ENCODE data around the gene ELP2. TPM values are rescaled to one million over a fixed set of nuclear protein-coding genes. Genes with fewer than 3 reads are reported as not detected.

Gene ELP2
- total and polyA plus RNA-seq, 9 of the 15 experiments (the other 6 are each of a cell fraction or from before 2014, with no cell fraction given) = 76.8 to 192 (median 140) TPM

DNA sequence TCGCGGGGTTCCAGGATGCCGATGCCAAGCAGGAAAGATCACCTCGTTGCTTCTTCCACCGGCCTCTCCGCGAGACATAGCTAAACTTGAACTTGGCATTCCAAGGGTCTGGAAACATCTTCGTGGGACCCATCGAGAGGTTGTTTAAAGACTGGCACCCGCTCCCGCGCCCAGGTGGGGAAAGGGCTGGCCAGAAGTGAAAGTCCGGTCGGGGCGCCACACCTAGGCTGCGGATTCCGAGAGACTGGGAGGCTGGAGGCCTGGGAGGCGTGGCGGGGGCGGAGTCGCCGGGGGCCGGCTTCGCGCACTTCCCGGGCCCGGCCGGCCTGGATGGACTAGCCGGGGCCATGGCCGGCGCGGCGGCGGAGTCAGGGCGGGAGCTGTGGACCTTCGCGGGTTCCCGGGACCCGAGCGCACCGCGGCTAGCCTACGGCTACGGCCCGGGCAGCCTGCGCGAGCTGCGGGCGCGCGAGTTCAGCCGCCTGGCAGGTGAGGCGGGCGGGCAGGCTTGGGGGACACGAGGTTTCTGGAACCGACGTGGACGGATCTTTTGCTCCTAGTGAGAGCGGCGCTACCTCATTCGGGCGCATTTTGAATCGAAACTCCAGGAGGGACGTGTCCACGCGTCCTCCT lies 57.6 kb downstream of the ELP2 start, which contains the start of gene MOCOS (continued):
- TF ChIP-seq CTBP1 (IDR thresholded peaks at IDR 0.05; ENCODE audit: borderline replicate concordance) = peak; percentile 74
- TF ChIP-seq, protein P1, sequence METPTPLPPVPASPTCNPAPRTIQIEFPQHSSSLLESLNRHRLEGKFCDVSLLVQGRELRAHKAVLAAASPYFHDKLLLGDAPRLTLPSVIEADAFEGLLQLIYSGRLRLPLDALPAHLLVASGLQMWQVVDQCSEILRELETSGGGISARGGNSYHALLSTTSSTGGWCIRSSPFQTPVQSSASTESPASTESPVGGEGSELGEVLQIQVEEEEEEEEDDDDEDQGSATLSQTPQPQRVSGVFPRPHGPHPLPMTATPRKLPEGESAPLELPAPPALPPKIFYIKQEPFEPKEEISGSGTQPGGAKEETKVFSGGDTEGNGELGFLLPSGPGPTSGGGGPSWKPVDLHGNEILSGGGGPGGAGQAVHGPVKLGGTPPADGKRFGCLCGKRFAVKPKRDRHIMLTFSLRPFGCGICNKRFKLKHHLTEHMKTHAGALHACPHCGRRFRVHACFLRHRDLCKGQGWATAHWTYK (CRISPR knock-in tag; IDR thresholded peaks at IDR 0.05) = 0 out of 2 replicates have a peak, but pooled peaks have one; percentile 12
- TF ChIP-seq ZFP36 (IDR thresholded peaks at IDR 0.05; ENCODE audit: low read depth, low read length, partially characterized antibody) = no peak
- 0 out of 2 replicates have a peak, but pooled peaks have one; percentile 38 for TF ChIP-seq HDAC8 (tag; IDR thresholded peaks at IDR 0.05)
- no peak for TF ChIP-seq ZFP1 (CRISPR knock-in tag; IDR thresholded peaks at IDR 0.05)
- TF ChIP-seq ZNF23 (CRISPR knock-in tag; IDR thresholded peaks at IDR 0.05) = no peak
- TF ChIP-seq, protein P2, sequence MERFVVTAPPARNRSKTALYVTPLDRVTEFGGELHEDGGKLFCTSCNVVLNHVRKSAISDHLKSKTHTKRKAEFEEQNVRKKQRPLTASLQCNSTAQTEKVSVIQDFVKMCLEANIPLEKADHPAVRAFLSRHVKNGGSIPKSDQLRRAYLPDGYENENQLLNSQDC (CRISPR knock-in tag; IDR thresholded peaks at IDR 0.05) = no peak
- no peak for TF ChIP-seq DDX20 (tag; IDR thresholded peaks at IDR 0.05; ENCODE audit: low read depth)
- TF ChIP-seq ZFX (CRISPR knock-in tag; IDR thresholded peaks at IDR 0.05) = peak; percentile 88
- TF ChIP-seq SOX6 (IDR thresholded peaks at IDR 0.05) = peak; percentile 64
- TF ChIP-seq, protein P3, sequence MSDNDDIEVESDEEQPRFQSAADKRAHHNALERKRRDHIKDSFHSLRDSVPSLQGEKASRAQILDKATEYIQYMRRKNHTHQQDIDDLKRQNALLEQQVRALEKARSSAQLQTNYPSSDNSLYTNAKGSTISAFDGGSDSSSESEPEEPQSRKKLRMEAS (CRISPR knock-in tag; IDR thresholded peaks at IDR 0.05) = peak; percentile 72
- peak; percentile 53 for TF ChIP-seq FIP1L1 (IDR thresholded peaks at IDR 0.05; ENCODE audit: low read depth, low read length, poor library complexity, severe bottlenecking)
- 0 out of 2 replicates have a peak, but pooled peaks have one; percentile 71 for TF ChIP-seq GTF2E2 (tag; IDR thresholded peaks at IDR 0.05)
- no peak for TF ChIP-seq MTA1 (IDR thresholded peaks at IDR 0.05; ENCODE audit: borderline replicate concordance)
- TF ChIP-seq HNRNPLL (IDR thresholded peaks at IDR 0.05; ENCODE audit: low read depth, low read length, poor library complexity, severe bottlenecking) = peak; percentile 46
- peak; percentile 71 for TF ChIP-seq CXXC5 (CRISPR knock-in tag; IDR thresholded peaks at IDR 0.05)
- peak; percentile 64 for TF ChIP-seq SMAD4 (CRISPR knock-in tag; conservative IDR thresholded peaks at IDR 0.05)
- TF ChIP-seq, protein P4, sequence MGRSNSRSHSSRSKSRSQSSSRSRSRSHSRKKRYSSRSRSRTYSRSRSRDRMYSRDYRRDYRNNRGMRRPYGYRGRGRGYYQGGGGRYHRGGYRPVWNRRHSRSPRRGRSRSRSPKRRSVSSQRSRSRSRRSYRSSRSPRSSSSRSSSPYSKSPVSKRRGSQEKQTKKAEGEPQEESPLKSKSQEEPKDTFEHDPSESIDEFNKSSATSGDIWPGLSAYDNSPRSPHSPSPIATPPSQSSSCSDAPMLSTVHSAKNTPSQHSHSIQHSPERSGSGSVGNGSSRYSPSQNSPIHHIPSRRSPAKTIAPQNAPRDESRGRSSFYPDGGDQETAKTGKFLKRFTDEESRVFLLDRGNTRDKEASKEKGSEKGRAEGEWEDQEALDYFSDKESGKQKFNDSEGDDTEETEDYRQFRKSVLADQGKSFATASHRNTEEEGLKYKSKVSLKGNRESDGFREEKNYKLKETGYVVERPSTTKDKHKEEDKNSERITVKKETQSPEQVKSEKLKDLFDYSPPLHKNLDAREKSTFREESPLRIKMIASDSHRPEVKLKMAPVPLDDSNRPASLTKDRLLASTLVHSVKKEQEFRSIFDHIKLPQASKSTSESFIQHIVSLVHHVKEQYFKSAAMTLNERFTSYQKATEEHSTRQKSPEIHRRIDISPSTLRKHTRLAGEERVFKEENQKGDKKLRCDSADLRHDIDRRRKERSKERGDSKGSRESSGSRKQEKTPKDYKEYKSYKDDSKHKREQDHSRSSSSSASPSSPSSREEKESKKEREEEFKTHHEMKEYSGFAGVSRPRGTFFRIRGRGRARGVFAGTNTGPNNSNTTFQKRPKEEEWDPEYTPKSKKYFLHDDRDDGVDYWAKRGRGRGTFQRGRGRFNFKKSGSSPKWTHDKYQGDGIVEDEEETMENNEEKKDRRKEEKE (IDR thresholded peaks at IDR 0.05; ENCODE audit: borderline replicate concordance in 1 of 2, control insufficient read depth in 1 of 2, low read depth in 2 of 2, low read length in 1 of 2) = no peak
- TF ChIP-seq ZNF263 (CRISPR knock-in tag; IDR thresholded peaks at IDR 0.05; ENCODE audit: borderline replicate concordance) = peak; percentile 61; the same call in 1 of the 2 replicates
- no peak for TF ChIP-seq ARID1B (IDR thresholded peaks at IDR 0.05)
- peak; percentile 85; the same call in 1 of the 2 replicates for TF ChIP-seq IRF2 (CRISPR knock-in tag; IDR thresholded peaks at IDR 0.05)
- no peak for TF ChIP-seq ZNF764 (CRISPR knock-in tag; IDR thresholded peaks at IDR 0.05; ENCODE audit: low read depth)
- peak in 1 of 2 experiments; percentile 49; a peak in 2 of 4 replicates for TF ChIP-seq RCOR1 (IDR thresholded peaks at IDR 0.05; ENCODE audit: borderline replicate concordance in 1 of 2, low read depth in 2 of 2, low read length in 2 of 2)
- peak; percentile 89 for TF ChIP-seq CCNT2 (IDR thresholded peaks at IDR 0.05; ENCODE audit: borderline replicate concordance, extremely low read depth, insufficient read length, low read depth, low read length)

Measured in K562 (cell line).